Measurements from ENCODE around the gene CALML5.

The CALML5 gene

DNA sequence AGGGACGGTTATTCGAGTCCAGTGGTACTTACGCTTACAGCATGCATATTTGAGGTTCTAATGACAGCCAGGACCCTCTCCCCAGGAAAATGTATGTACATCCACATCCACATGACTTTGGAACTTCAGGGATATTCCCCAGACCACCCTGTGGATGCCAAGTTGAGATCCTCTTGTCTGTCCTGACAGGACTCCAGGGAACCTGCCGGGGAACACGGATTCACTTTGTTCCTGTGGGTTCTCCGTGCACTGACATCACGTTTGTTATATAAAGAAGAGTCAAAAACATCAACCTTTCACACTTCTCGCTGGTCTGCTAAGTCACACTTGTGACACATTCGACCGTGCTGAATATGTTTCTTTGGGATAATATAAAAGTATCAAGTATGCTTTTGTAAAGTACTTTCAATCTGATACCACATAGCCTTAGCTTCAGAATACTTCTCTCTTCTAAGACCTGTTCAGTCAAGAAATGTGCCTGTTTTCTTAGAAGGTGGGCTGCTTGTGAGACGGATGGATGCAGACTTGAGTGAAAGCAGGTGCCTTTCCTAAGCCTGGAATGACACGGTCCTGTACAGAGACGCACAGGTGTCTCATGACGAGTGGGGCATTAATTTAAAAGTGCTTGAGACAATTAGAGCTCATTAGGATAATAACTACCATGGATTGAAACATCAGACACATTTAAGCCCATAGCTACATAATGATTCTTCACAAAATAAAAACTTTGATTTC, 38.7 kb downstream of the CALML5 start:
- no peak for DNase-seq

DNA sequence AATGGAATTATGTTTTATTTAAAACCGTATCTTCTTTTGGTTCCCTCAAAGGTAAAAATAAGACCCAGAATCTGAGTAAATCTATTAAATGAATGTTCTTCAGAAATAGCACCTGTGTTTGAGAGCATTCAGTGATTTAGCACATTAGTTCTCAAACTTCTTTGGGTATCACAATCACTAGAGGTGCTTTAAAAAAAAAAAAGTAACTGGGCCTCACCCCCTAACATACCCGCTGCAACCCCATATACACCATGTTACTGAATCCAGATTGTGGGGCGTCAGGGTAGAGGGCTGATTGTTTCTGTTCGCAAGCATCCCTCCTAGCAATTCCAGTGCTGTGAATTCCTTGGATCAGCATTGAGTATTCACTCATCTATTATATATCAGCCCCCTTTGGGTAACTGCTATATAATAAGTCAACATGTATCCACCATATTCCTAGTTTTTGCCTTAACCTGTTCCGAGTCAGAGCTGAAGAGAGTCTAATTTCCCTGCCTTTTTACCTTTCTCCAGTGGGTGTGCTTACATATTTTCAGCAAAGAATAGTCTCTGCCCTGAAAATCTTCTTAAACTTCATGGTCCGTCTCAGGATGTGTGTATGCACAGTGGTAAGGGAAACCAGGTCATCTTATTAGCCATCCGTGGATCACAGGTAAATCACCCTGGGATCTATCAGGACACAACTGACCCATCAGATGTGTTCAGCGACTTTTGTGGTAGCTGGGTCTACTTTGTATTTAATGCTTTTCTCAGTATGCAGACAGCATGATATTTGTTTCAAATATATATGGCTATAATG, 40.2 kb downstream of the CALML5 start:
- DNase-seq, result no peak

DNA sequence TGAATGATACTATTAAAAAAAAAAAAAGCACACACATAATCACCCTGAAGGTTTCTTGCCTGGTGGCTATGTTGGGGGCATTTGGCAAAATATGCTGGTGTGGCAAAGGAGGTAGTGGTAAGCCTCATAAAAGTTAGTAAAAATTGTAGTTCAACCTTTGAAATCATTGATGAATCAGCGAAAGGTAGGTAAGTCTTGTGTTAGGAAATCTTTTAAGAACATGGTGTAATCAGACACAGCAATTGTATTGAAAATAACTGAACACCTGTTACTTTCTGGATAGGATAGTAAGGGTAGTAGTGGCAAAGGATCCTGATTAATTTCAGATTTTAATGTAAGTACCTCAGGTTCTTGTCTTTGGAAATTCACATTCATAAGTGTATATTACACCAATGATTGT, 40.9 kb downstream of the CALML5 start:
- DNase-seq, result no peak

- no peak for DNase-seq
Observed at GRCh38 chr10:5457741-5458140, 41.6 kb downstream of the CALML5 start.

GRCh38 chr10:5456563-5456962, 42.8 kb downstream of the CALML5 start:
- DNase-seq, result no peak

- no peak for DNase-seq
Observed at GRCh38 chr10:5453749-5454489, 45.5 kb downstream of the CALML5 start.

DNA sequence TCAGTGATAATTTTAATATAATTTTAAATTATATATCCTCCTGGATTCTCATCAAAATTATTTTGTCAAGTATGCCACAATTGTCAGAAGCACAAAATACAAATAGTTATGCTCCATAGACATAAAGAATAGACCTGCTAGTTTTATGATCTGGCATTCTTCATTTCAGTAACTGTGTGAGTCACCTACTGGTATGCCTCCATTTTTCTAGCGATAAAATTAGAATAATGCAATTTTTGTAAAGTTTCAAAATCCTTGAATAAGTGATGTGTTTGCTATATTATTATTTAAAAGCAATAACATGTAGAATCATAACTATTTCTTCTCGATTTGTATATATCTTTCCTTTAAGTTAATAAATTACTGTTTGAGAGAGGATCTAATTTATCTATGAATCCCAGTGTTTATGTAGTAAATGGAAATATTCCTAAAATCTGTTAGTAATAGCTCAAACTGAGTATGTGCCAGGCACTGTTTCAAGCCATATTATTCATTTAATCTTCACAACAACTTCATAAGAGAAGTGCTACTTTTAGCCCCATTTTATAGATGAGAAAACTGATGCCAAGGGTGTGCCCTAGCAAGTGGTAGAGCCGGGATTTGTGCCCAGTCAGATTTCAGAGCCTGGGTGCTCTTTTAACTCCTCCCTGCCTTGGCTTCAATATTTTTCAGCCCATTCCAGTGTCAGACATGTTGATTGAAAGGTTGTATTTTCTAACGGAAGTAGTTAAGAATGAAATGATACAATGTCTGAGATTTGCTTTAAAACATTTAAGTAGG, 48.6 kb downstream of the CALML5 start:
- no peak for DNase-seq

DNA sequence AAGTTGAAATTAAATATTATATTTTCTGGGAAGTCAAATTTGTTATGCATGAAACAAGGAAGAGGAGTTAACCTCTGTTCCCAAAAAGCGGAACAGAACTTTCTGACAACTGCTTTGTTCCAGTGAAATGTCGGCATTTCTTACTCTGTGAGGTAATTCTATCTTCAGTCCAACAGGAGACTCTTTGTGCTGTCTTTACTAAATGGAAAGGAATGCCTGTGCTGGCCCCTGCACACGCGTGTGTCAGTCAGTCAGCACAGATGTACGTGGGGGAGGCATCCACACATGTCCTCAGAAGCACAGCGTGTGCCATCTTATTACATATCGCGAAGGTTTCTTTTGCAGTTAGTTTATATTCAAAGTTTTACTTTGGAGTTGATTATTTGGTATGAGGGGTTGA, 49.5 kb downstream of the CALML5 start:
- no peak for DNase-seq

DNA sequence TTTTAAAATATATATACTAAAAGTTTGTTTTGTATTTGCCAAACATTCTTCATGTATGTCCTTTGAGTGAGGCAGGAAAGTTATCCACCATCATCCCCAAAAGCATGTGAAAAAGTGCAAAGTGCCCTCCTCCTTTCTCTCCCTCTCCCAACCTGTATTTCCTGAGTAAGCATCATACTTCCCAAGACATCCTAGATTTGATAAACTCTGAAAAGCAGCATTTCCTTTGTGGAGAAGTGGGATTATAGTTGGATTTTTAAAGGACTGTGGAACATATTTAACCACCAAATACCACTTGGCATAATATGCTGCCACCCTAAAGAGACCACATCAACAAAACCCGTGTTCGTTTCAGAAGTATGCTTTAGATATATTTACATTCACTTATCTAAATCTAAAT, 50.1 kb downstream of the CALML5 start:
- no peak for DNase-seq
